Sigmoid colon (tissue), 7 donors: ENCODE measurements around the gene NEURL1. TPM values are rescaled to one million over a fixed set of nuclear protein-coding genes. Genes with fewer than 3 reads are reported as not detected.

ENCODE experiments used
- DNase-seq: peaks from one replicate; pipeline ENCODE4 v3.0.0-alpha.2; 2019
- H3K27ac ChIP-seq, 4 donors: fragments of 200-600 bp; sonication (generic); one replicate each; pipeline ENCODE4 v1.5.1; 2016 to 2019; ENCODE audit warnings: mild to moderate bottlenecking in 1 of 4
- H3K27me3 ChIP-seq, 3 donors: fragments of 200-600 bp; sonication (generic); one replicate each; pipeline ENCODE4 v1.5.1; 2019; ENCODE audit warnings: mild to moderate bottlenecking in 1 of 3
- H3K36me3 ChIP-seq, 4 donors: fragments of 200-600 bp; sonication (generic); one replicate each; pipeline ENCODE4 v1.5.1; 2016 to 2019
- H3K4me1 ChIP-seq, 4 donors: fragments of 200-600 bp; sonication (generic); one replicate each; pipeline ENCODE4 v1.5.1; 2017 to 2019
- H3K4me3 ChIP-seq, 4 donors: fragments of 200-600 bp; sonication (generic); one replicate each; pipeline ENCODE4 v1.5.1; 2017 to 2019; ENCODE audit warnings: mild to moderate bottlenecking in 2 of 4, moderate library complexity in 1 of 4
- H3K9me3 ChIP-seq, 4 donors: fragments of 200-600 bp in 3 of 4; sonication (generic) in 3 of 4; one replicate each; pipeline versions ENCODE4 v1.5.1 to v1.6.1; 2013 to 2019
- EP300 ChIP-seq, 4 donors: sonication (generic); formaldehyde crosslinking; IDR thresholded peaks; one replicate each; pipeline ENCODE4 v1.6.1; 2017; ENCODE audit warnings: antibody characterized with exemption in 4 of 4
- POLR2A ChIP-seq, 2 donors: fragments of 450-650 bp; IDR thresholded peaks; one replicate each; pipeline ENCODE4 v1.6.1; 2016; ENCODE audit warnings: antibody characterized with exemption in 2 of 2, mild to moderate bottlenecking in 2 of 2, moderate library complexity in 2 of 2
- POLR2AphosphoS5 ChIP-seq, 4 donors: sonication (generic); formaldehyde crosslinking; IDR thresholded peaks; one replicate each; pipeline ENCODE4 v1.6.1; 2017; ENCODE audit warnings: antibody characterized with exemption in 4 of 4
- WGBS, 2 donors: extraction: QIAGEN DNeasy Blood & Tissue Kit; methylation state at CpG; one replicate each; pipeline ENCODE4 v1.1.7; 2013; 5-methylcytosine and 5-hydroxymethylcytosine counted together
- intact Hi-C: fragments of 100-400 bp; cut with DNase I; formaldehyde crosslinking; loops from one replicate; pipeline ENCODE4 v1.15.1; 2023
- polyA plus RNA-seq, 3 donors: library from polyadenylated mRNA; stranded (reverse); fragments of 200-250 nt; gene quantifications; one replicate each; pipeline ENCODE4 v1.2.3, GENCODE V29; 2013
- total RNA-seq, 4 donors: library from RNA; depleted of rRNA; stranded (reverse); fragments of >200 nt; gene quantifications; one replicate each; pipeline ENCODE4 v1.1.0, GENCODE V29; 2016
- TF ChIP-seq, protein P1 (sequence below), 4 experiments: fragments of 450-650 bp in 3 of 4; fragments of 200-600 bp in 1 of 4; IDR thresholded peaks; one replicate each; pipeline ENCODE4 v1.5.1; 2016 to 2019; ENCODE audit warnings: antibody characterized with exemption in 4 of 4, mild to moderate bottlenecking in 3 of 4, moderate library complexity in 2 of 4
- donor health status: healthy with polysubstance abuse.
- donor health status: Bipolar disorder and iron deficiency.
- donor health status: healthy.

Gene NEURL1
- total and polyA plus RNA-seq, 7 donors, result 0.41 to 54.1 (median 15.3) TPM; not detected in 1

DNA sequence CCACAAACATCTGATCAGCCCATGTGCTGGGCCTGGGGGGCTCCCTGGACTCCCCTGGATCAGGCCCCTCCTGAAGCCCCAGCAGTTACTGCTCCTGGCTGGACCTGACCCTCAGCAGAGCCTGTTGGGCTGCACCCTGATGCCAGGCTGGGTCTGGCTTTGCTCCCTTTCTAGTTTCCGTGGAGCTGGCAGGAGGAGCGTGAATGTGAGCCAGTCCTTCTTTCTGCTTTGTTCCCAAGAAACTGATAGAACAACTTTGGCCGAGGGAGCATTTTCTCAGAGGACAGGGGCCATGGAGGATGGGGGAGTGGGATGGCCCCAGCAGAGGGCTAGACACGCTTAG is 128.2 kb downstream of the NEURL1 start:
- peaks cover 26 to 96% (median 58%) of the 10 kb centered on the region in 4 donors for H3K36me3 ChIP-seq
- no peak for DNase-seq

GRCh38 chr10:103622286-103622685 is 128.8 kb downstream of the NEURL1 start:
- H3K4me3 ChIP-seq, result no peak overlapping the region
- no peaks in the 10 kb centered on the region for H3K9me3 ChIP-seq
- TF ChIP-seq POLR2AphosphoS5 (IDR thresholded peaks at IDR 0.05) (no peak), POLR2A (IDR thresholded peaks at IDR 0.05) (no peak), EP300 (IDR thresholded peaks at IDR 0.05) (no peak)
- TF ChIP-seq, protein P1, sequence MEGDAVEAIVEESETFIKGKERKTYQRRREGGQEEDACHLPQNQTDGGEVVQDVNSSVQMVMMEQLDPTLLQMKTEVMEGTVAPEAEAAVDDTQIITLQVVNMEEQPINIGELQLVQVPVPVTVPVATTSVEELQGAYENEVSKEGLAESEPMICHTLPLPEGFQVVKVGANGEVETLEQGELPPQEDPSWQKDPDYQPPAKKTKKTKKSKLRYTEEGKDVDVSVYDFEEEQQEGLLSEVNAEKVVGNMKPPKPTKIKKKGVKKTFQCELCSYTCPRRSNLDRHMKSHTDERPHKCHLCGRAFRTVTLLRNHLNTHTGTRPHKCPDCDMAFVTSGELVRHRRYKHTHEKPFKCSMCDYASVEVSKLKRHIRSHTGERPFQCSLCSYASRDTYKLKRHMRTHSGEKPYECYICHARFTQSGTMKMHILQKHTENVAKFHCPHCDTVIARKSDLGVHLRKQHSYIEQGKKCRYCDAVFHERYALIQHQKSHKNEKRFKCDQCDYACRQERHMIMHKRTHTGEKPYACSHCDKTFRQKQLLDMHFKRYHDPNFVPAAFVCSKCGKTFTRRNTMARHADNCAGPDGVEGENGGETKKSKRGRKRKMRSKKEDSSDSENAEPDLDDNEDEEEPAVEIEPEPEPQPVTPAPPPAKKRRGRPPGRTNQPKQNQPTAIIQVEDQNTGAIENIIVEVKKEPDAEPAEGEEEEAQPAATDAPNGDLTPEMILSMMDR (IDR thresholded peaks at IDR 0.05), result no peak
- intact Hi-C loops, result no loop called here
- 95 to 96% methylated on average over 18 of the region's 18 CpGs for WGBS, 2 donors
- peaks cover 0 to 51% (median 50%) of the 10 kb centered on the region in 4 donors for H3K4me1 ChIP-seq
- peaks cover 28 to 96% (median 58%) of the 10 kb centered on the region in 4 donors for H3K36me3 ChIP-seq
- H3K27me3 ChIP-seq, result no peaks in the 10 kb centered on the region
- no peak for DNase-seq
- peak overlapping the region; percentile 27 to 62 (median 30) for H3K27ac ChIP-seq

More for the DNA sequence above, 128.2 kb downstream of the NEURL1 start:
- H3K27me3 ChIP-seq, result no peaks in the 10 kb centered on the region
- peaks cover 0 to 56% (median 52%) of the 10 kb centered on the region in 4 donors for H3K4me1 ChIP-seq
- H3K4me3 ChIP-seq, result no peak overlapping the region
- intact Hi-C loops, result no loop called here
- TF ChIP-seq, protein P1 (IDR thresholded peaks at IDR 0.05), result no peak
- TF ChIP-seq POLR2AphosphoS5 (IDR thresholded peaks at IDR 0.05) (no peak), EP300 (IDR thresholded peaks at IDR 0.05) (no peak), POLR2A (IDR thresholded peaks at IDR 0.05) (no peak)
- 87 to 94% methylated on average over 4 of the region's 4 CpGs for WGBS, 2 donors
- H3K9me3 ChIP-seq, result no peaks in the 10 kb centered on the region
- peak overlapping the region; percentile 27 to 62 (median 30) for H3K27ac ChIP-seq

DNA sequence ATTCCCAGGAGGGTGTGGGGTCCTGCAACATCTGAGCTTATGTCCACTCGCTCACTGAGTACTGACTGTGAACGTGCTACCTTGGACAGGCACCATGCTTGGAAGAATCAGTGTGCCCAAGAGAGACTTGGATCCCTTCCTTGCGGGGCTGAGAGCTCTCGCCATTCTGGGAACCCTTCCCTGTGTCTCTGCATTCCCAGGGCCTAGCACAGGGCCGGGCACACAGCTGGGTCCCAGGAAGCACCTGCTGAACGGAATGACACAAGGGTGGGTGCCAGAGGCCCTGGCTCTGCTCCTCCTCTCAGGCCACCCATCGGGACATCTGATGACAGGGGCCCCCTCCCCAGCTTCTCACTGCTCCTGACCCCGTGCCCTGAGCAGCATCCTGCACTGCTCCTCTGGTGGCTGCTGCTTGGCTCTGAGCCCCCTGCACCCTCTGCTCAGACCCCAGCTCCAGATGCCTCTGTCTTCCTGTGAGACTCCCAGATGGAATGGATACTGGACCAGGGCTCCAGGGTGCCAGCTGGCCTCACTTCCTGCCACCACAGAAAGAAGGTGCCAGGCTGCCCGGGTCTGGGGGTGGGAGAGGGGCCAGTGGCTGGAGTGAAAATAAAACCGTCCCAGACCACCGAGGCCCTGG is 129.6 kb downstream of the NEURL1 start:
- Histone ChIP-seq H3K9me3 (no peaks in the 10 kb centered on the region), H3K4me1 (peaks cover 0 to 46% (median 44%) of the 10 kb centered on the region in 4 donors), H3K27me3 (no peaks in the 10 kb centered on the region), H3K4me3 (no peak overlapping the region), H3K36me3 (peaks cover 28 to 96% (median 59%) of the 10 kb centered on the region in 4 donors), H3K27ac (no peak overlapping the region)
- WGBS, 2 donors, result 91% methylated on average over 11 of the region's 11 CpGs
- intact Hi-C loops, result no loop called here
- DNase-seq, result no peak
- no peak for TF ChIP-seq EP300 (IDR thresholded peaks at IDR 0.05)
- no peak for TF ChIP-seq POLR2A (IDR thresholded peaks at IDR 0.05)
- TF ChIP-seq, protein P1 (IDR thresholded peaks at IDR 0.05), result no peak
- TF ChIP-seq POLR2AphosphoS5 (IDR thresholded peaks at IDR 0.05), result no peak

DNA sequence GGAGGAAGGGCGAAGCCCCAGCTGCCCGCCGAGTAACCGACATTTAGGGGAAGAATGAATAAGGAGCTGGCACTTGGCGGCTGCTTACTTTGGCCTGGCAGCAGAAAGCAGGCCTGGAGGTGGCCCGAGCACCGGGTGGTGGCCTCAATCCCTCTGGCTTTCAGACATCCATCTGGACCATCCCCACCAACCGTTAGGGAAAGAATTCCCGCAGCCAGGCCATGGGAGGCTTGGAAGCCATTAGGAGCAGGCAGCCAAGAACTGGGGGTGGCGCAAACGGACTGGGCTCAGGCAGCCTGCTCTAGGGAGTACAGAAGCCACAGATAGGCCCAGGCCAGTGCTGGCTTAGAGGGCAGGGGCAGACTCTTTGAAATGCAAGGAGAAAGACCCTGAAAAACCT is 132.7 kb downstream of the NEURL1 start:
- H3K9me3 ChIP-seq, result no peaks in the 10 kb centered on the region
- intact Hi-C loops, result no loop called here
- peaks cover 19 to 80% (median 51%) of the 10 kb centered on the region in 4 donors for H3K36me3 ChIP-seq
- H3K27ac ChIP-seq, result no peak overlapping the region
- no peak for DNase-seq
- H3K27me3 ChIP-seq, result no peaks in the 10 kb centered on the region
- H3K4me3 ChIP-seq, result no peak overlapping the region
- no peak for TF ChIP-seq POLR2A (IDR thresholded peaks at IDR 0.05)
- no peak for TF ChIP-seq EP300 (IDR thresholded peaks at IDR 0.05)
- no peak for TF ChIP-seq POLR2AphosphoS5 (IDR thresholded peaks at IDR 0.05)
- TF ChIP-seq, protein P1 (IDR thresholded peaks at IDR 0.05), result no peak
- WGBS, 2 donors, result 87 to 93% methylated on average over 11 of the region's 11 CpGs
- H3K4me1 ChIP-seq, result peaks cover 0 to 27% (median 20%) of the 10 kb centered on the region in 4 donors
